HG03571 (cell line): ENCODE results near the gene IMP3.
A peak's percentile ranks its signal among the peaks of the same experiment; 100 is the strongest.
"Not testable (repeated sequence)": the region's sequence is repeated elsewhere in the genome, so short reads cannot be mapped to it uniquely, and the experiment has no call there.

Experiments
- ATAC-seq: cut with Tn5 transposase; IDR thresholded peaks from one replicate; pipeline ENCODE4 v1.9.1; 2021; ENCODE audit not compliant: unreplicated experiment

IMP3 gene

GRCh38 chr15:75650908-75651809 lies 11.1 kb upstream of the IMP3 start:
- ATAC-seq = no peak

- ATAC-seq = no peak
Measured at GRCh38 chr15:75649848-75650247, 9.8 kb upstream of the IMP3 start.

- ATAC-seq = no peak
Measured at GRCh38 chr15:75649045-75649761, 9.2 kb upstream of the IMP3 start.

GRCh38 chr15:75648156-75649000 lies 8.4 kb upstream of the IMP3 start:
- no peak for ATAC-seq

GRCh38 chr15:75647370-75648155 lies 7.5 kb upstream of the IMP3 start, which contains the start of gene SNX33:
Gene SNX33, plus strand, starts transcription at chr15:75647912. Its CDS starts 1,191 bp downstream, at chr15:75649103.
- no peak for ATAC-seq

GRCh38 chr15:75646944-75647364 lies 6.9 kb upstream of the IMP3 start:
- ATAC-seq = no peak

GRCh38 chr15:75646112-75646943 lies 6.3 kb upstream of the IMP3 start:
- ATAC-seq = no peak

GRCh38 chr15:75644376-75644775 lies 4.4 kb upstream of the IMP3 start:
- ATAC-seq = no peak

- no peak for ATAC-seq
Measured at GRCh38 chr15:75641603-75642002, 1.6 kb upstream of the IMP3 start.

GRCh38 chr15:75641179-75641503 lies 1.1 kb upstream of the IMP3 start:
- no peak for ATAC-seq

- peak; percentile 23 for ATAC-seq
Measured at GRCh38 chr15:75640483-75641178, 607 bp upstream of the IMP3 start.

- ATAC-seq = no peak
Measured at GRCh38 chr15:75639191-75639708, 774 bp downstream of the IMP3 start.

GRCh38 chr15:75637245-75638009 lies 2.6 kb downstream of the IMP3 start:
- no peak for ATAC-seq

GRCh38 chr15:75636026-75636425 lies 4.0 kb downstream of the IMP3 start:
- no peak for ATAC-seq

- ATAC-seq = not testable (repeated sequence)
Measured at GRCh38 chr15:75633922-75634321, 6.1 kb downstream of the IMP3 start.

- ATAC-seq = no peak
Measured at GRCh38 chr15:75631935-75632334, 8.1 kb downstream of the IMP3 start.

GRCh38 chr15:75625542-75626347 lies 14.3 kb downstream of the IMP3 start, which contains the start of gene SNUPN:
Gene SNUPN, minus strand, starts transcription at chr15:75625725. Its CDS starts 4,674 bp downstream, at chr15:75621051.
- ATAC-seq = peak; percentile 69
